ENCODE measurements around the gene WDSUB1.

Gene WDSUB1

GRCh38 chr2:159194241-159194640 is 92.3 kb downstream of the WDSUB1 start:
- DNase-seq: no peak

- DNase-seq: no peak
These were observed 92.7 kb downstream of the WDSUB1 start for GRCh38 chr2:159193791-159194190.

- DNase-seq: no peak
These were observed 94.1 kb downstream of the WDSUB1 start for GRCh38 chr2:159192371-159192918.

GRCh38 chr2:159188449-159188848 is 98.1 kb downstream of the WDSUB1 start:
- no peak for DNase-seq

- DNase-seq: no peak
These were observed 99.4 kb downstream of the WDSUB1 start for GRCh38 chr2:159187106-159187505.

GRCh38 chr2:159186462-159186861 is 100.0 kb downstream of the WDSUB1 start:
- DNase-seq: no peak

Measured in activated CD4-positive, CD25-positive, alpha-beta regulatory T cell treated with anti-CD3 and anti-CD28 coated beads, Interleukin-2, amount 50 U/mL, for 72 hours (primary cell).